ENCODE measurements around the gene PDGFD. TPM values are rescaled to one million over a fixed set of nuclear protein-coding genes. Genes with fewer than 3 reads are reported as not detected.

Gene PDGFD
- total RNA-seq, 1 experiment from 2014 or later: 14.4 TPM

DNA sequence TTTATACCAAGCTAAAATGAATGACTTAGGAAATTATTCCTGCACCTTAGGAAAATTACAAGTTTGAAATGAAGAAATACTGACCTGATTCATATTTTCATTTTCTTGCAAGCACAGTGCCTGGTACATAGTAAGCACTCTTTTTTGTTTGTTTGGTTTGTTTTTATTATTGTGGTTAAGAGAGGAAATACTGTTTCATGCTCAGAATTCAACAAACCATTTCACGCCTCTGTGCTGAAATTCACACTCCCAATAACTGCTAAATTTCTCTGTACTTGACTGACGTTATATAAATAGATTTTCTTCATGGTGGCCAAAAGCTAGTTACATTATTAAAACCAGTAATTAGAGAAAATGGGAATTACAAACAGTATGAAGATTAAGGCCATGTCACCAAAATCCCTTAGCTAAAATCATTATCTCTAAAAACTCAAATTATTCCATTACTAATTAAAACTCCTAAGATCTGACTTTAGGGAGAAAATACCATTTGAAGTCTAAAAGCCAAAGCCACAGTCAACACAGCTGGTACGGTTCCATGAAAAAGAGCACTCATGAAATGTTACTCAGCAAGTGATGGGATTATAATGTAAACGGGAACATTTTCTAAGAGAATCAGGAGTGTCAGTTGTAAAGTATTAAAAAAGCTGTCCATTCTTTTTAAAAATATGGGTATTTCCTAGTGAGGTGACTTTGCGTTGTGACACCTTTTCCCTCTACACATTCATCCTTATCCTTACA lies 205.3 kb downstream of the PDGFD start:
- no peak for DNase-seq (ENCODE audit: low spot score)

DNA sequence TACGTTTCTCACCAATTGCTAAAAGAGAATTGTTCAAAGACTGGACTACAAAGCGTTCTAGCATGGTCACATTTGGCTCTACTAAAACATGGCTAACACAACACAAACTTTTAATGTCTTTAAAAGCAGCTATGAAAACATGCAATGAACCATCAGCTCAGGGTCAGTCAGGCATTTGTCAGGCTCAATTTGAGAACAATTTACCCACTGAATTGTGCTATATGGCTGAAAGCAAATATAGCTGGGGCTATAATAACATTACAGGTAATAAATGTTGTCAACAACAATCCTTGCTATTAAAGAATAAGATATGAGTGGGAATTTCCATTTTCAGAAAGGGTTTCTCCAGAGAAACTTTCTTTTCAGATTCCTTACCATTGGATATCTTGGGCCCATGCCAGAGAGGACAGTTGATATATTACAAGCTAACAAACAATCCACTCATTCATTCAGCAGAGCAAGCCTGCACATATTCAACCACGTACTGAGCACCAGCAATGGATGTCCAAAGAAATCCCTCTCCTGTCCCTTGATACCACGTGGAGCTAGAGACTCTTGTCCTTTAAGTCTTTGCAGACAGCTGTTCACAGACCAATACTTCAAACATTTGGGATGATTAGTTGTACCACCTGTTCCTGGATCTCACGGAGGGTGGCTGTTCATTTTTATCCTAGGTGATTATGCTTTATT lies 210.0 kb downstream of the PDGFD start:
- DNase-seq (ENCODE audit: low spot score): no peak

- no peak for DNase-seq (ENCODE audit: low spot score)
Measured at GRCh38 chr11:103949781-103950180, 214.2 kb downstream of the PDGFD start.

DNA sequence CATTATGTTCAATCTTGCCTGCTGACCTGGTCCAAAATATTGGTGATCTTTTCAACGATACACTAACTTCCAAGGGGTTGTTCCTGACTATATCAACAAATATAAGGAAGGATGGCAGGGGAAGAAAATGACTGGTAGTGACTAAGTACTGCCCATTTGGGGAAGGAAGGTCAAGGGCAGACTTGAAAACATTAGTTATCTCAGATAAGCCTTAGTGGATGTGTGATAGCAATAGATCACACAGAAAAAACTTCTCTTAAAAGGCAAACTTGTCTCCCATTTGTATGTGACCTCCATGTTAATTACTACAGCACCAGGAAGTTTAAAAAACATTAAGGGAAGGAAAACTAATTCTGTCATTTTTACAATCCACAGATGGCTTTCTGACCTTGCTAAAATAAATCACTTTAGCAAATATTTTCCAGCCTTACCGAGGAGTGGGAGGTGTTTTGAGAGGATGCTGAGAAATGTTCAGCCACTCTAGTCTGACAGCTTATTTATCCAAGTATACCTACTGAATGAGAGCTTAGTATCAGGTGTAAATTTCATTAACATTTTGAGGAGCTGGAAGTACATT lies 215.7 kb downstream of the PDGFD start:
- peak; percentile 38 for DNase-seq (ENCODE audit: low spot score)

GRCh38 chr11:103947546-103947919 lies 216.4 kb downstream of the PDGFD start:
- DNase-seq (ENCODE audit: low spot score): peak; percentile 51

DNA sequence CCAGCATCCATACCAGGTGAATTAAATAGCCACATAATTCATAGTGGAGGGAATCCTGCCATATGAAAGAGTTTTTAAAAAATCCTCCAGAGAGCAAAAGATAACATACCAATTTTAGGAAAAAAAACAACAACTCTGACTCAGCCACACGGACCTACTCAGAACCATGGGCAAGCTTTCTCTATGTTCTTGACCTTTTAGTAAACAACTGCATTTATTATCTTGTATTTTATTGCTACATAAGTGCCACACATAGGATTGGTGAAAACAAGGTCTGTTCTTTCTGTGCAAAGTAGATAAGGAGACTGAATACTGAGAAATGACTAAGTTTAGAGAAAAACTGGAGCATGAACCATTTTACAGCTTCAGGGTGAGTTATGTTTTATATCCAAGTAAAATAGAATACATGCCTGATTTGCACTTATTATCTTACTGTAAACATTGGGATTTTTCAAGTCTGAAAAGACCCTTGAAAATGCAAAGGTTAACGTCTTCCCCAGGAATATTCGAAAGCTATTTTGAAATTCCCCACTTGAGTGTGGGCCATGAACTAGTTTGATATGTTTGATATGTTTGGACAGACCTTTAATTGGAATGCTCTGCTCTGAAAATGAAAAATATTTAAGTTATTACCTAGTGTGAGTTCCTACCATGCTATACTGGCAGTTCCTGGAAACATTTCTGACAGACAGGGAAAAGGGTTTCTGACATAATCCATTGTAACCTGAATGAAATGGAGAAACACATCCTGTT lies 217.0 kb downstream of the PDGFD start:
- DNase-seq (ENCODE audit: low spot score): no peak

GRCh38 chr11:103944251-103944940 lies 219.6 kb downstream of the PDGFD start:
- no peak for DNase-seq (ENCODE audit: low spot score)

DNA sequence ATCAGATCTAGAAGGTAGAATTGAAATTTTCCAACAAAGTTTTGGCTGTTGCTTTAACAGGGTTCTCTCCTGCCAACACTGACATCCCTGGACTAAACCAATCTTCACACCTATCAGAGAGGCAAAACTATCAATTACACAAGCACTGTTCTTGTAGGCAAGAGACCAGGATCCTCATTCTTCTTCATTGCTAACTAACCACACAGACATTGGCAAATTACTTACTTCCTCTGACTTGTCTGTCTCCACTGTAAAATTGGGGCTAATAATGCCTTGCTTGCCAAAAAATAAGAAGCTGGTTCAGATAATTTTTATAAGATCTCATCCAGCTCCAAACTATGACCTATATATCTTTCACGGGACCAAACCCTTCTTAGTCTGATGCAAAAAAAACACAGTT lies 221.3 kb downstream of the PDGFD start:
- DNase-seq (ENCODE audit: low spot score): no peak

- no peak for DNase-seq (ENCODE audit: low spot score)
Measured at GRCh38 chr11:103940551-103940950, 223.4 kb downstream of the PDGFD start.

GRCh38 chr11:103939694-103940093 lies 224.3 kb downstream of the PDGFD start:
- no peak for DNase-seq (ENCODE audit: low spot score)

DNA sequence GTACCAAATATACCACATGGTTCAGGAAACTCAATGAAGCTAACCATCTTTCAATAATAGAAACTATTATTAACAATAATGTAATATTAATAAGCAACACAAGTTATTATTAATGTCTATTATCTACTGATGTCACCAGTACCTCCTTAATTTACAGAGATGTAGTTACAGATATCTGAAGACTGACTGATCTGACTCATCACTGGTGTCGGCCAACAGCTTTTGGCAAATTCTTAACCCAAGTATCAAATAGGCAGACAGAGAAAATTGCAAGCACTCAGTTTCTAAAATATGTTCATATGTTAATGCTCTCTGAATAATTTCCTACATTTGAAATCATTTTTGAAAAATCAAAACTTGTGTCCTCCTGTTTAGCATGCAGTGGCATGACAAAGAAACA lies 227.9 kb downstream of the PDGFD start:
- DNase-seq (ENCODE audit: low spot score): no peak

- no peak for DNase-seq (ENCODE audit: low spot score)
Measured at GRCh38 chr11:103935219-103935618, 228.7 kb downstream of the PDGFD start.

GRCh38 chr11:103929170-103929903 lies 234.6 kb downstream of the PDGFD start:
- DNase-seq (ENCODE audit: low spot score): no peak

DNA sequence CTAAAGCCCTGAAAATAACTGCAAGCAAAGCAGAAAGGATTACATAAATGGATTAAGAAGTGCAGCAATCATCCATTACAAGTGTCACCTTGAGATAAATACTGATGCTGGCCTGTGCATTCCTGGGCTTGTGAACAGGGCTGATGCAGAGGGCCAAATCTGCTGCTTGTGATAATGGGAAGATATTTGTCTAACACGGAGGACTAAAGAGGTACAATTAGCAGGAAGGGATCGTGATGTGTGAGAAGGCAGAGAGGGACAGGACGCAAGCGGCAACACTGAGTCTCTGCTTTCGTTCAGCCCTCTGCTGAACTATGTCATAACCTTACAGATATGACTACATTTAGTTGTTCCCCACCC lies 235.2 kb downstream of the PDGFD start:
- DNase-seq (ENCODE audit: low spot score): no peak

GRCh38 chr11:103928040-103928801 lies 235.7 kb downstream of the PDGFD start:
- DNase-seq (ENCODE audit: low spot score): no peak

GRCh38 chr11:103927535-103927934 lies 236.4 kb downstream of the PDGFD start:
- no peak for DNase-seq (ENCODE audit: low spot score)

GRCh38 chr11:103926990-103927389 lies 237.0 kb downstream of the PDGFD start:
- DNase-seq (ENCODE audit: low spot score): no peak

DNA sequence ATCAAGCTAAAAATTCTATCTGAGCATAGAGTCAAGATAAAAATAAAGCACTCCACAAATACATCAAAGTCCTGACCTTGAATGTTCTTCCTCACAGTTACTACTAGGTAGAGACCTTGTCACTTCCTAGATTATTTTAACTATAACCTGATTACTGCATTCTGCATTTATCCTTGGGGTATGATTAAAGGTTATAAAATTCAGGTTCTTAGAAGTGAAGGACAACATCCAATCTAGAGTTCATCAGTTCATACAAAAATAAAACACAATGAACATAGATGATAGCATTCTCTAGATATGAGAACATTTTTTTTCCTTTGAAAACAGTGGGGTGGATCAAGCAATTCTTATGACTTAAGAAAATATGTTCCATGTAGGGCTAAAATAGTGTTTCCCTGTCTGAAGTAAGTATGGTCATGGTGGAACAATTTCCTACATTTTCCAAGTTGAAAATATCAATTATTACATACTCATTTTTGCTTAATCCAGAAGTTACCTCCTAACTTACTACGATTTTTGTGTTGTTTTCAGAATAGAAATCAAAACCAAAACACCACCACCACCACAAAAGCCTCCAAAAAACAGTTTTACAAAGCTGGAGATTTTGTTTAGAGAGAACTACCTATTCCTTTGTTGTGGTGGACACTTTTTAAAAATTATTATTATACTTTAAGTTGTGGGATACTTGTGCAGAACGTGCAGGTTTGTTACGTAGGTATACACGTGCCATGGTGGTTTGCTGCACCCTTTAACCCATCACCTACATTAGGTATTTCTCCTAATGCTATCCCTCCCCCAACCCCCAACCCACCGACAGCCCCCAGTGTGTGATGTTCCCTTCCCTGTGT lies 239.6 kb downstream of the PDGFD start:
- no peak for DNase-seq (ENCODE audit: low spot score)

- peak; percentile 51 for DNase-seq (ENCODE audit: low spot score)
Measured at GRCh38 chr11:103923451-103923931, 240.5 kb downstream of the PDGFD start.

Data from A172 (cell line).